GM12875 (cell line): Measurements from ENCODE around the gene BPTF.

Experiments used
- H3K4me3 ChIP-seq: one replicate; pipeline ENCODE4 v1.5.1; 2011; ENCODE audit warnings: low read depth, low read length, control low read depth
- TF ChIP-seq, protein P1 (sequence below): IDR thresholded peaks from 2 replicates; pipeline ENCODE4 v1.5.1; 2011; ENCODE audit warnings: low read depth, mild to moderate bottlenecking, control low read depth, inconsistent platforms, low read length, moderate library complexity, borderline replicate concordance; ENCODE audit not compliant: insufficient read depth

Gene BPTF

GRCh38 chr17:67983383-67983688, 158.0 kb downstream of the BPTF start:
- TF ChIP-seq, protein P1, sequence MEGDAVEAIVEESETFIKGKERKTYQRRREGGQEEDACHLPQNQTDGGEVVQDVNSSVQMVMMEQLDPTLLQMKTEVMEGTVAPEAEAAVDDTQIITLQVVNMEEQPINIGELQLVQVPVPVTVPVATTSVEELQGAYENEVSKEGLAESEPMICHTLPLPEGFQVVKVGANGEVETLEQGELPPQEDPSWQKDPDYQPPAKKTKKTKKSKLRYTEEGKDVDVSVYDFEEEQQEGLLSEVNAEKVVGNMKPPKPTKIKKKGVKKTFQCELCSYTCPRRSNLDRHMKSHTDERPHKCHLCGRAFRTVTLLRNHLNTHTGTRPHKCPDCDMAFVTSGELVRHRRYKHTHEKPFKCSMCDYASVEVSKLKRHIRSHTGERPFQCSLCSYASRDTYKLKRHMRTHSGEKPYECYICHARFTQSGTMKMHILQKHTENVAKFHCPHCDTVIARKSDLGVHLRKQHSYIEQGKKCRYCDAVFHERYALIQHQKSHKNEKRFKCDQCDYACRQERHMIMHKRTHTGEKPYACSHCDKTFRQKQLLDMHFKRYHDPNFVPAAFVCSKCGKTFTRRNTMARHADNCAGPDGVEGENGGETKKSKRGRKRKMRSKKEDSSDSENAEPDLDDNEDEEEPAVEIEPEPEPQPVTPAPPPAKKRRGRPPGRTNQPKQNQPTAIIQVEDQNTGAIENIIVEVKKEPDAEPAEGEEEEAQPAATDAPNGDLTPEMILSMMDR = no peak
- no peak overlapping the region for H3K4me3 ChIP-seq

DNA sequence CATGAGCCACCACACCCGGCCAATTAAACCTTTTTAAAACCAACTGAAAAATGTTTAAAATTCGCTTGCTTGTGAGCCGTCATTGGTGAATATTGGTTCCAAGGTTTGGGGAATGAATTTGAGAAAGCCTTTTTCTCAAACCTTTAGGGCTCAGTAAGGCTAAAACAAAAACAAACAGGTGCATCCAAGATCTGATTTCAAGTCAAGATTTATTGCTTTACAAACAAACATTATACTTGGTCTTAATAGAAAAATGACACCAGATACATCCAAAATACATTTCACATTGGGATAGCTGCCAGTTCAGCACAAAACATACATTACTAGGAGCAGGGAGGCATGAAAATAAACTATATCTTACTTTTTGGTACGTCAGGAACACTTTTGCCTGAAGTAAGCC, 165.6 kb downstream of the BPTF start:
- TF ChIP-seq, protein P1 = no peak
- H3K4me3 ChIP-seq = no peak overlapping the region

DNA sequence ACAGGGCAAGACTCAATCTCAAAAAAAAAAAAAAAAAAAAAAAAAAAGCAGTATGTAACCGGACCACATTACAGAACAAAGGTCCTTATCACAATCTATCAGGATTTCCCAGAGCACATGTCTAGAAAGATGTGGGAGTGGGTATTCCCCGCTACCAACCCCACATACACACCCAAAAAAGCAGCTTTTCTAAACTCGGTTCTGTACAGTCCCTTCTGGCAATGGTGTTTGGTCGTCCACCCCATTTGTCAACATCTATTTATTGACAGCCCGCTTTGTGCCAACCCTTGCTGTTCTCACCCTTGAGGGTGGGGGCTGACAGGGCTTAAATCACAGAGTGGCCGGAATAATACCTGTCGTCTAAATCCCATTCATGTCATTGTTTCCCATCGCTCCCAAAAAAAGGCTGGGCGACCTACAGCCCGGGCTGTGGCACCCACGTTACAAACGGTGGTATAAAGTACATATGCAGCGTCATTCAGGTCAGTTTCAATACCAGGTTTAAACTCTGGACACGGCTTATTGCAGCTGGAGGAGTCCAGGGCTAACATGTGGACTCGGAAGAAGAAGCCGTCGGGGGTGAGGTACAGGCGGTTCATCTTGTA, 167.3 kb downstream of the BPTF start:
- TF ChIP-seq, protein P1 = no peak
- H3K4me3 ChIP-seq = peak overlapping the region; percentile 62

DNA sequence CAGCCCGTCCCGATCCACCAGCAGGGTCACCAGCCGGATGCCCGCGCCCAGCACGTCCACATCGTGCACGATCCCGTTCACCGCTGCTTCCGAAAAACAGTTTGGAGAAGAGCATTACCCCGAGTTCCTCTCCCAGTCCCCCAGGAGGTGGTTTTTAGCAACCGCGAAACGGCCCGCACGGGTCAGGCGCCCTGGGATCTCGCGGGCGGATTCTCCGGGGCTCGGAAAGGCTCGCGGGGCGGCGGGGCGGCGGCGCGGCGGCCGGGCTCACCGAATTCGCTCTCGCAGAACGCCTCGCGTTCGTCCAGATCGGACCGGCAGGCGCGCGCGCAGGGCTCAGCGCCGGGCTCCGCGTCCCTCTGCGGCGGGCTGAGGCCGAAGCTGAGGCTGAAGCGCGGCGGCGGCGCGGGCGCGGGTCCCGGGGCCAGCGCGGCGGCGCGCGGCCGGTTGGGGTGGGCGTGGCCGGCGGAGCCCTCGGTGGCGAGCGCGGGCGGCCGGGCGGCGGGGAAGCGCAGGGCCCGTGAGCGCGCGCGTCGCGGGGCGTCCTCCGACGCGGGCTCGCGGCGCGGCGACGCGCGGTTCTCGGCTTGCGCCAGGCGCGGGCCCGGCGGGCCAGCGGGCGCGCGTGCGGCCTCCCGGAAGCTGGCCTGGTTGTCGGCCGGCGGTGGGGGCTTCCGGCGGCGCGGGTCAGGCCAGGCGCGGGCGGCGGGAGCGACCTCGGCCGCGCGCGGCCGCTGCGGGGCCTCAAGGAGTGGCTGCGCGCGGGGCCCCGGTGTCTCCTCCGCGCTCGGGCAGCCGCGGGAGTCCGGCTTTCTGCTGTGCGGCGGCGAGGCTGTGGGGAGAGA, 168.1 kb downstream of the BPTF start:
- H3K4me3 ChIP-seq = peak overlapping the region; percentile 65
- TF ChIP-seq, protein P1 = no peak

GRCh38 chr17:67993998-67994361, 168.7 kb downstream of the BPTF start:
- peak overlapping the region; percentile 65 for H3K4me3 ChIP-seq
- TF ChIP-seq, protein P1 = no peak

DNA sequence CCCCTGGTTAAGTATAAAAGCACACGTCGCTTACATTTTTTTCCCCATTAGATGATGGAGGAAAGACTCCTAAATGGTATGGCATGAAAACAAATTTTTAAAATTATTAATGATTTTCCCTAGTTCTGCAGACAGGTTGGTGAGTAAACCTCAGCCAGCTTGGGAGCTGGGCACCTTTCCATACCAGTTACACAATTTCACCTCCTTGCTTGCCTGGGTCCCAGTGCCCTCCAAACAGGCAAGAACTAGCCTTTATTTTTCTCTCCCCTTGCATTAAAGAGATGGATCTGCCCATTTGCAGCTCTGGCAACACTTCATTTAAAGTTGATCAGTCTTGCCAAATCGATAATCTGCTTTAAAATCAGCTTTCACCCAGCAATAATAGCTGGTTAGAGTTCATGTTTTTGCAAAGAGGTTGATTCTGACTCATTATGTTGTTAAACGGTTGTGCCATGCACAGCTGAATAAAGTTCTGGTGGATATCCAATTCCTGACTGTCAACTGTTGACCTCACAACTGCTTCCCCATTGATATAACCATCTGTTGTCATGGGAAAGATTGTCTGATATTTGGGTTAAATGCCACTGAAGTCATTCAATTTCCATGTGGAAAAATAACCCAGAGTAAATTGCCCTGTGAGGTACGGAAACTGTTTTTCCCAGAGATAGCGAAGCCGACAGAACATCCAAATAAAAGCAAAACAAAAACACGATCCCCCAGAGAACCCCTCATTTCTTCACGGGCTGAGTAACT, 169.7 kb downstream of the BPTF start:
- H3K4me3 ChIP-seq = no peak overlapping the region
- TF ChIP-seq, protein P1 = no peak
